ENCODE data around the gene HDAC6. TPM values are rescaled to one million over a fixed set of nuclear protein-coding genes. Genes with fewer than 3 reads are reported as not detected.

HDAC6 gene
- total RNA-seq: 30.3 and 33.5 TPM in 2 replicates

GRCh38 chrX:48801280-48802088 is at the start of gene HDAC6:
Gene HDAC6 (plus strand): TSS chrX:48802067. CDS start chrX:48802693, 626 bp downstream.

GRCh38 chrX:48761674-48762471 is 40.0 kb upstream of the HDAC6 start, which contains the start of gene GLOD5:
Gene GLOD5 (plus strand): TSS chrX:48761747. CDS start chrX:48761791, 44 bp downstream.

DNA sequence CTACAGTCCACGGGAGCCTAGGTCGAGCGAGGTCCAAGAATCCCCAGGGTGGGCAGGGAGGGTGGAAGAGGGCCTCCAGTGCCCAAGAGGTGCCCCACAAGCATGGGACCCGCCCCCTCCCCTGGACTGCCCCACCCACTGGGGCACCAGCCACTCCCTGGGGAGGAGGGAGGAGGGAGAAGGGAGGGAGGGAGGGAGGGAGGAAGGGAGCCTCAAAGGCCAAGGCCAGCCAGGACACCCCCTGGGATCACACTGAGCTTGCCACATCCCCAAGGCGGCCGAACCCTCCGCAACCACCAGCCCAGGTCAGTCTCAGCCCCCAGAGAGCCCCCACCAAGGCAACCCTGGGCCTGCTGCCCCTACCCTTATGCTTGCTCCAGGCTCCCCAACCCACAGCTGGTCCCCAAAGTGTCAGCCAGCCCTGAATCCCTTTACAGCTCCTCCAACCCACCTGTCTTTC is 15.5 kb upstream of the HDAC6 start, which contains the start of gene GATA1:
TSS of gene GATA1 (plus strand) at position 250 of the 460 bp plus-strand sequence. CDS start 4,520 bp downstream, outside the sequence.

GRCh38 chrX:48826135-48826875 is 24.4 kb downstream of the HDAC6 start, which contains the start of gene ERAS:
Gene ERAS (plus strand): TSS chrX:48826513. CDS start chrX:48829124, 2,611 bp downstream.

GRCh38 chrX:48835524-48836329 is 33.9 kb downstream of the HDAC6 start, which contains the start of gene PCSK1N:
Gene PCSK1N (minus strand): TSS chrX:48835610. CDS start chrX:48835532, 78 bp downstream.

Other genes starting within 250 kb of the HDAC6 start
- gene RBM3, start 227.6 kb upstream of the HDAC6 start, total RNA-seq: 304 and 385 TPM in 2 replicates
- gene WDR13, start 204.6 kb upstream of the HDAC6 start, total RNA-seq: 115 and 118 TPM in 2 replicates
- not detected in 2 replicates for gene WAS, start 118.3 kb upstream of the HDAC6 start, total RNA-seq
- 3.7 and 6.9 TPM in 2 replicates for gene SUV39H1, start 105.3 kb upstream of the HDAC6 start, total RNA-seq
- not detected in 2 replicates for gene GLOD5, start 40.3 kb upstream of the HDAC6 start, total RNA-seq
- not detected in 2 replicates for gene GATA1, start 15.5 kb upstream of the HDAC6 start, total RNA-seq
- gene ERAS, start 24.4 kb downstream of the HDAC6 start, total RNA-seq: not detected in 2 replicates
- 1.4 and 1.5 TPM in 2 replicates for gene PCSK1N, start 33.5 kb downstream of the HDAC6 start, total RNA-seq
- gene TIMM17B, start 95.7 kb downstream of the HDAC6 start, total RNA-seq: 9.6 and 22.4 TPM in 2 replicates
- 48.1 and 55.8 TPM in 2 replicates for gene PQBP1, start 95.9 kb downstream of the HDAC6 start, total RNA-seq
- gene SLC35A2, start 109.6 kb downstream of the HDAC6 start, total RNA-seq: 32.1 and 32.5 TPM in 2 replicates
- gene PIM2, start 117.0 kb downstream of the HDAC6 start, total RNA-seq: 1.8 and 7.6 TPM in 2 replicates
- 31.8 and 32.9 TPM in 2 replicates for gene OTUD5, start 155.5 kb downstream of the HDAC6 start, total RNA-seq
- 0.81 and 1.4 TPM in 2 replicates for gene KCND1, start 169.8 kb downstream of the HDAC6 start, total RNA-seq
- gene GRIPAP1, start 200.2 kb downstream of the HDAC6 start, total RNA-seq: 10.4 and 19.0 TPM in 2 replicates
- 38.3 and 58.5 TPM in 2 replicates for gene TFE3, start 241.3 kb downstream of the HDAC6 start, total RNA-seq

All from cardiac atrium fibroblast (primary cell).